ENCODE results near the gene LRRC74A. TPM values are rescaled to one million over a fixed set of nuclear protein-coding genes. Genes with fewer than 3 reads are reported as not detected.

LRRC74A gene
- total and polyA plus RNA-seq, 4 donors: 0.26 TPM; not detected in 3

DNA sequence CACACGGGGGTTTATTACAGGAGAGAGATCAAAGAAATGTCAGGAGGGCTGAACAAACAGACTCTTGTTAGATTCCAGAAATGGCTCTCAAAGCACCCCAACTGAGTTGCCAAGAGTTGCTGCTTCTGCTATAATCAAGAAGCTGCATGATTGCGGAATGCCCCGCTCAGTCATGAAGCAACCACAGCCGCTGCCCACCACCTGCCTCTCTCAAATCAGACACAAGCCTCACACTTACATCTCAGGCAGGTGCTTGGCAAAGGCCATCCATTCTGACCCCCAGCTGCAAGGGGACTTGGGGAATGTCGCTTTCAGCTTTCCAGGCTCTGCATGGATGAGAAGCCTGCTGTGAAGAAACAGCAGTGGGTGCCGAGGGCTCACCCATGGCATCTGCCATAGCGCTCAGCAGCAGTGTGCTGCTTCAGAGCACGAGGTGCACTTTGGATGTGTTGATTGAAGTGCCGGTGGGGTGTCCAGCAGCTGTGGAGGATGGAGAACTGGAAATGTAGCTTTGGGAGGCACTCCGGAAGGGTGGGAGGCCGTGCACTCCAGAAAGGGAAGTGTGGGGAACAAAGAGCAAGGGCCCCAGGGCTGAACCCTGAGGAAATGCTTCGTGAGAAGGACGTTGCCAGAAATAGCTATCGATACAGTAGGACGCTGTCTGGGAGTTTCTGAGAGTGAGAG, 37.7 kb downstream of the LRRC74A start:
- peak in 2 of 6 donors; percentile 57 to 61 for DNase-seq (ENCODE audit: low read depth in 4 of 6, low spot score in 6 of 6)
- H3K4me3 ChIP-seq (ENCODE audit: low read depth, low read length): peak overlapping the region; percentile 1
- no peaks in the 10 kb centered on the region for H3K9me3 ChIP-seq (ENCODE audit: control insufficient read depth, insufficient read depth, low read length)
- no peaks in the 10 kb centered on the region for H3K36me3 ChIP-seq (ENCODE audit: control insufficient read depth, insufficient read depth, low read length)
- H3K4me1 ChIP-seq (ENCODE audit: control insufficient read depth, insufficient read depth, low read length): peaks cover 32% of the 10 kb centered on the region
- H3K27me3 ChIP-seq (ENCODE audit: control insufficient read depth, insufficient read depth, low read length): no peaks in the 10 kb centered on the region
- WGBS (ENCODE audit: insufficient coverage): 19% methylated on average over 11 of the region's 15 CpGs
- H3K27ac ChIP-seq (ENCODE audit: low read depth, low read length): peak overlapping the region; percentile 61

DNA sequence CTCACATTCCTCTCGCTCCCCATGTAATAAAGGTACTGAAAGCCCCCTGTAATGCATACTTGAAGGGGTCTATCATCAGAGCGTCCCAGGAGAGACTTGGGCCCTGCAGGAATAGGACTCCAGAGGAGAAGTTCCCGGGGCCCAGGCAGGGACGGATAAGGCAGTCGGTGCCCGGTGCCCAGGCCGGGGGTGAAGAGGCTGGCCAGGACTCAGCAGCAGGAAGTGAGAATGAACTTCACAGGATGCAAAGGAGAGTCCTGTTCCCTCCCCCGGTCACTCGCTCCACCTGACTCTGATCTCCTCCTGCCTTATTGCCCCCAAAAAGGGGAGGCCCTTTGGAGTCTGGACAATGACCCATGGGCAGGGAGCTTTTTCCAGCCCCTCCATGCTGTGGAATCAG, 40.2 kb downstream of the LRRC74A start:
- H3K4me1 ChIP-seq (ENCODE audit: control insufficient read depth, insufficient read depth, low read length): peaks cover 43% of the 10 kb centered on the region
- no peak for DNase-seq (ENCODE audit: low read depth in 4 of 6, low spot score in 6 of 6)

DNA sequence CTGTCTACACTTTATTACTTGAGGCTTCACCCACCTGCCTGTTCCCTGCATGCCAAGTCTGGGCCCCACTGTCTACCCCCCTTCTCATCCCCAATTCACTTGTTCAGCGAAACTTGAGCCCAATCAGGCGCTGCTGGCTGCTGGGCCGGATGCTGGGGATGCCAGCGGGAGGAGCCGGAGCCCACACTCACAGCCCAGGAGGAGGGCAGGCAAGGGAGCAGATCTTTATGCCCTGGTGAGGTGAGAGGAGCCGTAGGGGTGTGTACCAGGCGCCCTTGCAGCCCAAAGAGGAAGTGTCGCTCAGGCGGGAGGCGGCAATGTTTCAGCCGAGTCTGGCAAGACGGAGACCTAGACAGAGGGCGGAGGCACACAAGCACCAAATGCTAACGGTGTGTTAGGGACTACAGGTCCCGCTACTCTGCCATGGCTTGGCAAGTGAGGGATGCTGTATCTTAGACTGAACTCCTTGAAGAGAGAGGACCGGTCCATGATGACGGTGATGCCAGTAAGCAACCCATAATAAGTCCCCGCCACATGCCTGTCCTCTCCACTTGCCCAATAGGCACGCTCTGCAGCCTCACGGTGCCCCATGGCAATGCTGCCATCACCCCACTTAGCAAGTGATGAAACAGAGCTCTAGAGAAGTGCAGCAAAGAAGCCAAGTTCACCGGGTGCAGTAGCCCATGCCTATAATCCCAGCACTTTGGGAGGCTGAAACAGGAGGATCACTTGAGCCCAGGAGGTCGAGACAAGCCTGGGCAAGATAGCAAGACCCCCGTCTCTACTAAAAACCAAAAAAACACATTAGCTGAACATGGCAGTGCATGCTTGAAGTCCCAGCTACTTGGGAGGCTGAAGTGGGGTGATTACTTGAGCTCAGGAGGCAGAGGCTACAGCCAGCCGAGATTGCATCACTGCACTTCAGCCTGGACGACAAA, 41.6 kb downstream of the LRRC74A start:
- Histone ChIP-seq H3K27ac (ENCODE audit: low read depth, low read length) (no peak overlapping the region), H3K4me1 (ENCODE audit: control insufficient read depth, insufficient read depth, low read length) (peaks cover 41% of the 10 kb centered on the region), H3K4me3 (ENCODE audit: low read depth, low read length) (no peak overlapping the region), H3K9me3 (ENCODE audit: control insufficient read depth, insufficient read depth, low read length) (no peaks in the 10 kb centered on the region), H3K36me3 (ENCODE audit: control insufficient read depth, insufficient read depth, low read length) (no peaks in the 10 kb centered on the region), H3K27me3 (ENCODE audit: control insufficient read depth, insufficient read depth, low read length) (no peaks in the 10 kb centered on the region)
- 73% methylated on average over 20 of the region's 25 CpGs for WGBS (ENCODE audit: insufficient coverage)
- DNase-seq (ENCODE audit: low read depth in 4 of 6, low spot score in 6 of 6): no peak

More for the DNA sequence above, 40.2 kb downstream of the LRRC74A start:
- H3K9me3 ChIP-seq (ENCODE audit: control insufficient read depth, insufficient read depth, low read length): no peaks in the 10 kb centered on the region
- H3K4me3 ChIP-seq (ENCODE audit: low read depth, low read length): no peak overlapping the region
- H3K36me3 ChIP-seq (ENCODE audit: control insufficient read depth, insufficient read depth, low read length): no peaks in the 10 kb centered on the region
- H3K27ac ChIP-seq (ENCODE audit: low read depth, low read length): no peak overlapping the region
- H3K27me3 ChIP-seq (ENCODE audit: control insufficient read depth, insufficient read depth, low read length): no peaks in the 10 kb centered on the region
- 67% methylated on average over 8 of the region's 9 CpGs for WGBS (ENCODE audit: insufficient coverage)

DNA sequence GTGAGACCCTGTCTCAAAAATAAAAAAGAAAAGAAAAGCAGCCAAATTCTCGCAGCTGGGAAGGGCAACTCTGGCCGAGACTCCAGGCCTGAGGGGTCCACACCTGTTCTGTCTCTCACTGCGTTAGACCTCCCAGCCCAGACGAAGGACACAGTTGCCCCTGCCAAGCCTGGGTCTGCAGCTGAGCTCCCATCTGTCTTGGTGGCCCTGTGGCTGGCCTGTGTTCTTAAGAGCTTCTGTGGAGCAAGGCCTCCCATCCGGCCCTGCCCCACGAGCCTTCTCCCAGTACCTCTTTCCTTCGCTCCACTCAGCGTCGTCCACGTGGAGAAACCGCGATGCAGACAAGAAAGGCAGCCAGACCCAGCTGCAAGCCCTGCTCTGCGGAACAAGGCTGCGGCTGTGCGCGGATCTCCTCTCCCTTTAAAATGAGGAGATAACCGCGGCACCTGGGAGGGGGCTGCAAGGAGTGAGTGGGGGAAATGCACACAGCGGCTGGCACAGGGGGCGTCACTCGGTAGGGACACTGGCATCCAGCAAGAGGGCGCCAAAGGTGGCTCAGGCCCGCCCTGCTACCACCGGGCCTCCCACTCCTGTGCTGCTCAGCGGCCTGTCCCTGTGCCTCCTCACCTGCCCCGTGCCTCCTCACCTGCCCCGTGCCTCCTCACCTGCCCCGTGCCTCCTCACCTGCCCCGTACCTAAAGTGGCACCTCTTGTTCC, 42.4 kb downstream of the LRRC74A start:
- Histone ChIP-seq H3K36me3 (ENCODE audit: control insufficient read depth, insufficient read depth, low read length) (no peaks in the 10 kb centered on the region), H3K4me3 (ENCODE audit: low read depth, low read length) (no peak overlapping the region), H3K9me3 (ENCODE audit: control insufficient read depth, insufficient read depth, low read length) (no peaks in the 10 kb centered on the region), H3K27ac (ENCODE audit: low read depth, low read length) (no peak overlapping the region), H3K4me1 (ENCODE audit: control insufficient read depth, insufficient read depth, low read length) (peaks cover 40% of the 10 kb centered on the region), H3K27me3 (ENCODE audit: control insufficient read depth, insufficient read depth, low read length) (no peaks in the 10 kb centered on the region)
- 58% methylated on average over 27 of the region's 29 CpGs for WGBS (ENCODE audit: insufficient coverage)
- peak in 1 of 6 donors; percentile 49 for DNase-seq (ENCODE audit: low read depth in 4 of 6, low spot score in 6 of 6)

DNA sequence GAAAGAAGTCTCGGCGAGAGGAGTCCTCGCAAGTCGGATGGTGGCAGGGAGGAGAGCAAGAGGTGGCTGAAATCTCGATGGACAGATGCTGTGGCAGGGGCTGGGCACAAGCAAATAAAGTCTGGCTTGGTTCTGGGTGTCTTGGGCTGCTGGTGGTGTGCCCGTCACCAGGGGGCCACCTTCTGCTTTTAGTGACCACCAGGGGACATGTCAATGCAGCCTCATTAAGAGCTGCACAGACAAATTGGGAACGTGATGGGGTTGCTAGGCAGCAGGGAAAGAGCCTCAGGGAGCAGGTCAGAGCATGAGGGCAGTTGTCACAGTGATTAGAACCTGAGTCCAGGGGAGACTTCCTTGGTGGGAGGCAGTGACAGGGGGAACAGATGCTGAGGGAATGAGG, 44.0 kb downstream of the LRRC74A start:
- 47% methylated on average over 7 of the region's 7 CpGs for WGBS (ENCODE audit: insufficient coverage)
- peak in 1 of 6 donors; percentile 40 for DNase-seq (ENCODE audit: low read depth in 4 of 6, low spot score in 6 of 6)
- H3K4me3 ChIP-seq (ENCODE audit: low read depth, low read length): no peak overlapping the region

DNA sequence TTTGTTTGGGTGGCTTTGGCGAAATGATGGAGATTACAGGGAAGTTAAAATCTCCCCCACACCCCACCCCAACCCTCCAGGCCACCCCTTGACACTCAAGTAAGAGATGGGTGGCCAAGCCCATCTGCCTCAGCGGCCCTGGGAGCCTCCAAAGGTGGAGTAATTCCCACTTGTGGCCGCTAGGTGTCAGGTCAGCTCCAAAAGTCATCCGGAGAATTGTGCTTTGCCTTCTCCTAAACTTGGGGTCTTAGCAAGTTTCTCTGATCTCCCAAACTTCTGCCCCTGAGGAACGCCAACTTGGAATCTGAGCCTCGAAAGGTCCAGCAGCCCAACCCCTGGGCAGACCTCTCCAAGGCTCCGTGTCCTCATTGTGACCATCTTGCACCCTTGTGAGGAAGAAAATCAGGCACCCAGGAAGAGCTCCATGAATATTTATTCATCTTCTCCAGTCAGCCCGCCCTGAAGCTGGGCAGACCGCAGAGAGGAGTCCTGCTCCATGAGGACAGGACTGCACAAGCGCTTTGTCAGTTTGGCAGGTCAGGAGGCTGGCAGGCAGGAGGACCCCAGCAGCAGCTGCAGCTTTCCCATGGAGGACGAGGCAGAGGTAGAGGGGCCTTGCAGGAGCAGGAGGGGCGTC, 46.7 kb downstream of the LRRC74A start:
- WGBS (ENCODE audit: insufficient coverage): 35% methylated on average over 11 of the region's 12 CpGs

More for the DNA sequence above, 44.0 kb downstream of the LRRC74A start:
- H3K4me1 ChIP-seq (ENCODE audit: control insufficient read depth, insufficient read depth, low read length): peaks cover 35% of the 10 kb centered on the region
- no peak overlapping the region for H3K27ac ChIP-seq (ENCODE audit: low read depth, low read length)
- no peaks in the 10 kb centered on the region for H3K36me3 ChIP-seq (ENCODE audit: control insufficient read depth, insufficient read depth, low read length)
- no peaks in the 10 kb centered on the region for H3K9me3 ChIP-seq (ENCODE audit: control insufficient read depth, insufficient read depth, low read length)
- H3K27me3 ChIP-seq (ENCODE audit: control insufficient read depth, insufficient read depth, low read length): no peaks in the 10 kb centered on the region

DNA sequence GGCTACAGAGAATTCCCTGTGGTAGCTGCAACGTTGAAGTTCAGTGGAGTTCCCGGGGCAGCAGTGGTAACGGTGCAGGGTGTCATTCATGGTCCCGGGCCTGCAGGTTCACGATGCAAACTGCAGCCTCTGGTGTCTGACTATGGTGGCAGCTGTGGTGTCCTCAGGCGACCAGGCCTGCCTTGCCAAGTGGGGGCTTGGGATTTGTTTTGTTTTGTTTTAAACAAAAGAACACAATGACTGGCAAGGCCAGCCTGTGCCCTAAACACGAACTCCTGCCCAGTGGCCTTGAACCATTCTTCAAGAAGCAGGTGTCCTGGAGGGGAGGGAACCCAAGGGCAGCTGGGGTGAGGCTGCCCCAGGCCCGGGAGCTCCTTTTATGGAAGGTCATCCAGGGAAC, 48.5 kb downstream of the LRRC74A start:
- 83% methylated on average over 8 of the region's 8 CpGs for WGBS (ENCODE audit: insufficient coverage)
- H3K4me3 ChIP-seq (ENCODE audit: low read depth, low read length): no peak overlapping the region
- H3K36me3 ChIP-seq (ENCODE audit: control insufficient read depth, insufficient read depth, low read length): no peaks in the 10 kb centered on the region
- H3K27me3 ChIP-seq (ENCODE audit: control insufficient read depth, insufficient read depth, low read length): no peaks in the 10 kb centered on the region
- DNase-seq (ENCODE audit: low read depth in 4 of 6, low spot score in 6 of 6): no peak
- H3K4me1 ChIP-seq (ENCODE audit: control insufficient read depth, insufficient read depth, low read length): peaks cover 17% of the 10 kb centered on the region
- no peak overlapping the region for H3K27ac ChIP-seq (ENCODE audit: low read depth, low read length)
- H3K9me3 ChIP-seq (ENCODE audit: control insufficient read depth, insufficient read depth, low read length): no peaks in the 10 kb centered on the region

More for the DNA sequence above, 46.7 kb downstream of the LRRC74A start:
- DNase-seq (ENCODE audit: low read depth in 4 of 6, low spot score in 6 of 6): peak in 2 of 6 donors; percentile 83 to 90
- no peaks in the 10 kb centered on the region for H3K9me3 ChIP-seq (ENCODE audit: control insufficient read depth, insufficient read depth, low read length)
- no peak overlapping the region for H3K4me3 ChIP-seq (ENCODE audit: low read depth, low read length)
- peaks cover 32% of the 10 kb centered on the region for H3K4me1 ChIP-seq (ENCODE audit: control insufficient read depth, insufficient read depth, low read length)
- no peaks in the 10 kb centered on the region for H3K36me3 ChIP-seq (ENCODE audit: control insufficient read depth, insufficient read depth, low read length)
- H3K27me3 ChIP-seq (ENCODE audit: control insufficient read depth, insufficient read depth, low read length): no peaks in the 10 kb centered on the region
- no peak overlapping the region for H3K27ac ChIP-seq (ENCODE audit: low read depth, low read length)

DNA sequence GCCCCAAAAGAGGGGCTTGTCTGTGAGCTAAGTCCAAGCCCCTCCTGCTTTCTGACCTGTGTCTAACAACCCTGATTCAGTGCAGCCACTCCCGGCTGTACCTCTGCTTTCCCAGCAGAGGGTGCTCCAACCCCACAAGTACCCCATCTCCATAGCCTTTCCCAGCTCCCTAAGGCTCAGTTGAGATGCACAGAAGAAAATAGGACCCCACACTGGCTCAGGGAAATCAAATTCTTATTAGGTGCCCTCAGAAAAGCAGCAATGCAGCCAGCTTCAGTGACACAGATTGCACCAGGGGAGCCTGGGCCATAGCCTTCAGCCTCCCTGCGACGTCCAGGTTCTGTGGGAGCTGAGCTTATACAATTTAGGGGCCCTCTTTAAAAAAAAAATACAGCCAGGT, 49.9 kb downstream of the LRRC74A start:
- Histone ChIP-seq H3K4me3 (ENCODE audit: low read depth, low read length) (no peak overlapping the region), H3K36me3 (ENCODE audit: control insufficient read depth, insufficient read depth, low read length) (no peaks in the 10 kb centered on the region), H3K27ac (ENCODE audit: low read depth, low read length) (no peak overlapping the region), H3K9me3 (ENCODE audit: control insufficient read depth, insufficient read depth, low read length) (no peaks in the 10 kb centered on the region), H3K4me1 (ENCODE audit: control insufficient read depth, insufficient read depth, low read length) (peaks cover 14% of the 10 kb centered on the region), H3K27me3 (ENCODE audit: control insufficient read depth, insufficient read depth, low read length) (no peaks in the 10 kb centered on the region)
- peak in 5 of 6 donors; percentile 43 to 96 (median 70) for DNase-seq (ENCODE audit: low read depth in 4 of 6, low spot score in 6 of 6)
- 37% methylated on average over 3 of the region's 3 CpGs for whole genome bisulfite sequencing (ENCODE audit: insufficient coverage)

DNA sequence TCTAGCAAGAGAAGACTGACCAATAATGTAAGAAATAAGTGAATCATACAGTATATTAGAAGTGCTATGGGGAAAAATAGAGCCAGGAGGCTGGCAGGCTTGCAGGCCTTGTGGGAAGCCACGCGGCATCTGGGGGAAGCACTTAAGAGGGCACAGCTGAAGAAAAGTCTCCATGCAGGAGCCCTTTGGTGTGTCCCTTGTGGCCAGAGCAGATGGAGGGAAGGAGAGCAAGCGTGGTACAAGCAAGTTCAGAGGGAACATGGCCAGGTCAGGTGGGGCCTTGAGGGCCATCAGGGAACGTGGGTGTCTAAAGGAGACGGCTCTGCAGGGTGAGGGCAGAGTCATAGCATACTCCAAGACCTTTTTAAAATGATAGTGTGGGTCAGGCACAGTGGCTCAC, 51.7 kb downstream of the LRRC74A start:
- Histone ChIP-seq H3K27me3 (ENCODE audit: control insufficient read depth, insufficient read depth, low read length) (no peaks in the 10 kb centered on the region), H3K27ac (ENCODE audit: low read depth, low read length) (no peak overlapping the region), H3K9me3 (ENCODE audit: control insufficient read depth, insufficient read depth, low read length) (no peaks in the 10 kb centered on the region), H3K36me3 (ENCODE audit: control insufficient read depth, insufficient read depth, low read length) (no peaks in the 10 kb centered on the region), H3K4me1 (ENCODE audit: control insufficient read depth, insufficient read depth, low read length) (peaks cover 28% of the 10 kb centered on the region), H3K4me3 (ENCODE audit: low read depth, low read length) (no peak overlapping the region)
- DNase-seq (ENCODE audit: low read depth in 4 of 6, low spot score in 6 of 6): no peak
- 89% methylated on average over 5 of the region's 5 CpGs for WGBS (ENCODE audit: insufficient coverage)
